GM23248 (cell line): ENCODE data around the gene RNLS. TPM values are rescaled to one million over a fixed set of nuclear protein-coding genes. Genes with fewer than 3 reads are reported as not detected.

ENCODE experiments used
- DNase-seq: peaks from one replicate; pipeline ENCODE4 v3.0.0-alpha.2; 2015
- H2AFZ ChIP-seq: fragments of 200-600 bp; sonication (generic); 2 replicates; pipeline ENCODE4 v1.6.1; 2016; ENCODE audit warnings: antibody characterized with exemption
- H3F3A ChIP-seq: fragments of 200-600 bp; sonication (generic); 2 replicates; pipeline ENCODE4 v1.6.1; 2016; ENCODE audit warnings: mild to moderate bottlenecking, antibody characterized with exemption, mixed run types; ENCODE audit not compliant: insufficient read depth
- H3K27ac ChIP-seq: fragments of 200-600 bp; sonication (generic); 2 replicates; pipeline ENCODE4 v1.5.1; 2016; ENCODE audit warnings: mild to moderate bottlenecking
- H3K27me3 ChIP-seq: fragments of 200-600 bp; sonication (generic); replicated peaks from 2 replicates; pipeline ENCODE4 v1.6.1; 2016; ENCODE audit warnings: mild to moderate bottlenecking; ENCODE audit not compliant: insufficient read depth
- H3K36me3 ChIP-seq: fragments of 200-600 bp; sonication (generic); 2 replicates; pipeline ENCODE4 v1.6.1; 2016; ENCODE audit warnings: low read depth, mild to moderate bottlenecking
- H3K4me1 ChIP-seq: fragments of 200-600 bp; sonication (generic); 2 replicates; pipeline ENCODE4 v1.6.1; 2016; ENCODE audit warnings: mild to moderate bottlenecking; ENCODE audit not compliant: insufficient read depth
- H3K4me2 ChIP-seq: fragments of 200-600 bp; sonication (generic); one replicate; pipeline ENCODE4 v1.6.1; 2016; ENCODE audit warnings: mild to moderate bottlenecking; ENCODE audit not compliant: unreplicated experiment
- H3K4me3 ChIP-seq: fragments of 200-600 bp; sonication (generic); 2 replicates; pipeline ENCODE4 v1.5.1; 2016; ENCODE audit warnings: mild to moderate bottlenecking
- H3K79me2 ChIP-seq: fragments of 200-600 bp; sonication (generic); 2 replicates; pipeline ENCODE4 v1.6.1; 2016; ENCODE audit warnings: mild to moderate bottlenecking; ENCODE audit not compliant: insufficient read depth
- H3K9ac ChIP-seq: fragments of 200-600 bp; sonication (generic); 2 replicates; pipeline ENCODE4 v1.6.1; 2016; ENCODE audit warnings: mild to moderate bottlenecking
- H3K9me2 ChIP-seq: fragments of 200-600 bp; sonication (generic); 2 replicates; pipeline ENCODE4 v1.6.1; 2016; ENCODE audit warnings: mixed run types, mild to moderate bottlenecking, moderate library complexity; ENCODE audit not compliant: insufficient read depth
- H3K9me3 ChIP-seq: fragments of 200-600 bp; sonication (generic); one replicate; pipeline ENCODE4 v1.6.1; 2017; ENCODE audit warnings: low read depth
- H4K20me1 ChIP-seq: fragments of 200-600 bp; sonication (generic); 2 replicates; pipeline ENCODE4 v1.6.0; 2016; ENCODE audit not compliant: insufficient read depth
- EZH2 ChIP-seq: fragments of 200-600 bp; sonication (generic); IDR thresholded peaks from 2 replicates; pipeline ENCODE4 v1.6.1; 2018; ENCODE audit warnings: antibody characterized with exemption, mild to moderate bottlenecking; ENCODE audit not compliant: insufficient read depth, poor library complexity, severe bottlenecking
- EZH2phosphoT487 ChIP-seq: fragments of 200-600 bp; sonication (generic); IDR thresholded peaks from 2 replicates; pipeline ENCODE4 v1.6.1; 2018; ENCODE audit warnings: antibody characterized with exemption, moderate library complexity, mild to moderate bottlenecking, low read depth; ENCODE audit not compliant: insufficient read depth
- WGBS, 2 experiments: methylation state at CpG; one replicate each; pipeline ENCODE4 v1.1.6; 2015 to 2017; ENCODE audit warnings: low lambda C conversion rate in 2 of 2, low coverage in 1 of 2; ENCODE audit errors: missing lambda C conversion rate in 2 of 2; 5-methylcytosine and 5-hydroxymethylcytosine counted together
- in situ Hi-C: fragments of 300-500 bp; cut with MboI; formaldehyde crosslinking; loops from 2 replicates; pipeline ENCODE4 v1.15.0; 2020
- polyA plus RNA-seq: library from polyadenylated mRNA; unstranded; fragments of >200 nt; fragmentation: Nextera tagmentation; extraction: Ambion mirVana; gene quantifications from 2 replicates; pipeline ENCODE4 v1.2.1, GENCODE V29; 2016
- total RNA-seq: library from RNA; depleted of rRNA; stranded (reverse); fragments of >200 nt; shearing (Covaris generic); gene quantifications from 2 replicates; pipeline ENCODE4 v1.2.3, GENCODE V29; 2014

RNLS gene
- total and polyA plus RNA-seq, 2 experiments from 2014 or later, result 11.5 to 23.1 TPM

- Histone ChIP-seq H2AFZ (no peak overlapping the region), H3K9me3 (peaks cover 7% of the 10 kb centered on the region), H3K4me1 (no peaks in the 10 kb centered on the region), H4K20me1 (no peaks in the 10 kb centered on the region), H3K9me2 (no peaks in the 10 kb centered on the region), H3K27ac (no peak overlapping the region), H3K4me3 (no peak overlapping the region), H3F3A (no peaks in the 10 kb centered on the region), H3K27me3 (no peaks in the 10 kb centered on the region), H3K9ac (no peak overlapping the region), H3K36me3 (no peaks in the 10 kb centered on the region), H3K79me2 (no peaks in the 10 kb centered on the region), H3K4me2 (no peak overlapping the region)
- TF ChIP-seq EZH2 (no peak), EZH2phosphoT487 (no peak)
- in situ Hi-C loops, result loop anchor here (10.0 kb wide), 1 partner anchor 541 kb away; no protein-coding TSS in a partner anchor
- peak; percentile 42 for DNase-seq
Observed at GRCh38 chr10:88395677-88396076, 187.4 kb downstream of the RNLS start.

- H3K4me1 ChIP-seq, result no peaks in the 10 kb centered on the region
- H3K36me3 ChIP-seq, result no peaks in the 10 kb centered on the region
- H3K4me3 ChIP-seq, result no peak overlapping the region
- no peak for DNase-seq
- no peak overlapping the region for H3K4me2 ChIP-seq
- H4K20me1 ChIP-seq, result no peaks in the 10 kb centered on the region
- TF ChIP-seq EZH2phosphoT487, result no peak
- H3K79me2 ChIP-seq, result no peaks in the 10 kb centered on the region
- no peak overlapping the region for H3K9ac ChIP-seq
- no peak overlapping the region for H3K27ac ChIP-seq
- peaks cover 4% of the 10 kb centered on the region for H3K9me3 ChIP-seq
- H2AFZ ChIP-seq, result no peak overlapping the region
- H3K27me3 ChIP-seq, result no peaks in the 10 kb centered on the region
- 94 to 97% methylated on average over 1 of the region's 1 CpG for WGBS, 2 experiments
- in situ Hi-C loops, result loop anchor here (10.0 kb wide), 1 partner anchor 537 kb away; no protein-coding TSS in a partner anchor
- no peaks in the 10 kb centered on the region for H3F3A ChIP-seq
- no peaks in the 10 kb centered on the region for H3K9me2 ChIP-seq
Observed at GRCh38 chr10:88392222-88392621, 190.9 kb downstream of the RNLS start.

GRCh38 chr10:88390041-88390440, 193.1 kb downstream of the RNLS start:
- Histone ChIP-seq H2AFZ (no peak overlapping the region), H3K9ac (no peak overlapping the region), H3K79me2 (no peaks in the 10 kb centered on the region), H3F3A (no peaks in the 10 kb centered on the region), H3K4me1 (peaks cover 10% of the 10 kb centered on the region), H3K27ac (no peak overlapping the region), H3K9me3 (no peaks in the 10 kb centered on the region), H3K36me3 (no peaks in the 10 kb centered on the region), H3K4me3 (no peak overlapping the region), H3K4me2 (no peak overlapping the region), H3K27me3 (no peaks in the 10 kb centered on the region), H4K20me1 (no peaks in the 10 kb centered on the region), H3K9me2 (no peaks in the 10 kb centered on the region)
- in situ Hi-C loops, result loop anchor here (10.0 kb wide), 1 partner anchor 535 kb away; no protein-coding TSS in a partner anchor
- TF ChIP-seq EZH2phosphoT487 (no peak), EZH2 (no peak)
- DNase-seq, result no peak
- 81 to 83% methylated on average over 4 of the region's 4 CpGs for WGBS, 2 experiments

DNA sequence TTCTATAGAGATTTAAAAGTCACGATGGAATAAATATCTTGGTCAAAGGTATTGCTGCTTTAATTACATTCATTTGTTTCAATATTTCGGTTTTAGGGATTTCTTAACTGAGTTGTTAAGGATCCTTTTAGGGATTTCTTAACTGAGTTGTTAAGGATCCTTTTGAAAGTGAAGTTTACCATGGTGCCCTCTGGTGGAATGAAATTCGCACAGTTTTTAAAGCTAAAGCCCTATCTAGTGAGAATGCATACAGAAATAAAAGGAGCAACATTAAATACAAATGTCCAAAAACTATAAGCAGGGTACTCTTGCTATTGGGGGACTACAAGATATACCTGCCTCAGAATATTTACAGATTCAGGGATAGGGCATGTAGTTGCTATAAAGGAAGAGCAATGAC, 193.7 kb downstream of the RNLS start:
- Histone ChIP-seq H3K9me2 (no peaks in the 10 kb centered on the region), H3K27me3 (no peaks in the 10 kb centered on the region), H3K9me3 (no peaks in the 10 kb centered on the region), H2AFZ (no peak overlapping the region), H3K4me3 (no peak overlapping the region), H3K9ac (no peak overlapping the region), H3K4me1 (peaks cover 10% of the 10 kb centered on the region), H3K4me2 (peak overlapping the region; percentile 1), H4K20me1 (no peaks in the 10 kb centered on the region), H3K79me2 (no peaks in the 10 kb centered on the region), H3K36me3 (no peaks in the 10 kb centered on the region), H3F3A (no peaks in the 10 kb centered on the region), H3K27ac (no peak overlapping the region)
- no peak for TF ChIP-seq EZH2phosphoT487
- TF ChIP-seq EZH2, result no peak
- DNase-seq, result peak; percentile 60
- in situ Hi-C loops, result no loop called here
- WGBS, 2 experiments, result 1 to 3% methylated on average over 3 of the region's 3 CpGs

- no peaks in the 10 kb centered on the region for H3K79me2 ChIP-seq
- TF ChIP-seq EZH2 (no peak), EZH2phosphoT487 (no peak)
- no peaks in the 10 kb centered on the region for H3K27me3 ChIP-seq
- no peaks in the 10 kb centered on the region for H3F3A ChIP-seq
- H3K9me2 ChIP-seq, result no peaks in the 10 kb centered on the region
- H2AFZ ChIP-seq, result no peak overlapping the region
- H4K20me1 ChIP-seq, result no peaks in the 10 kb centered on the region
- no peak for DNase-seq
- in situ Hi-C loops, result no loop called here
- no peak overlapping the region for H3K9ac ChIP-seq
- no peaks in the 10 kb centered on the region for H3K9me3 ChIP-seq
- H3K27ac ChIP-seq, result no peak overlapping the region
- peaks cover 10% of the 10 kb centered on the region for H3K4me1 ChIP-seq
- H3K4me3 ChIP-seq, result no peak overlapping the region
- H3K36me3 ChIP-seq, result no peaks in the 10 kb centered on the region
- H3K4me2 ChIP-seq, result no peak overlapping the region
Observed at GRCh38 chr10:88388324-88388723, 194.8 kb downstream of the RNLS start.
